ENCODE results near the gene SUSD6. TPM values are rescaled to one million over a fixed set of nuclear protein-coding genes. Genes with fewer than 3 reads are reported as not detected.
A peak's percentile ranks its signal among the peaks of the same experiment; 100 is the strongest.

Gene SUSD6, protein sequence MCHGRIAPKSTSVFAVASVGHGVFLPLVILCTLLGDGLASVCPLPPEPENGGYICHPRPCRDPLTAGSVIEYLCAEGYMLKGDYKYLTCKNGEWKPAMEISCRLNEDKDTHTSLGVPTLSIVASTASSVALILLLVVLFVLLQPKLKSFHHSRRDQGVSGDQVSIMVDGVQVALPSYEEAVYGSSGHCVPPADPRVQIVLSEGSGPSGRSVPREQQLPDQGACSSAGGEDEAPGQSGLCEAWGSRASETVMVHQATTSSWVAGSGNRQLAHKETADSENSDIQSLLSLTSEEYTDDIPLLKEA
- 34.7 to 37.3 TPM (median 35.3 TPM) in 3 replicates for total RNA-seq

DNA sequence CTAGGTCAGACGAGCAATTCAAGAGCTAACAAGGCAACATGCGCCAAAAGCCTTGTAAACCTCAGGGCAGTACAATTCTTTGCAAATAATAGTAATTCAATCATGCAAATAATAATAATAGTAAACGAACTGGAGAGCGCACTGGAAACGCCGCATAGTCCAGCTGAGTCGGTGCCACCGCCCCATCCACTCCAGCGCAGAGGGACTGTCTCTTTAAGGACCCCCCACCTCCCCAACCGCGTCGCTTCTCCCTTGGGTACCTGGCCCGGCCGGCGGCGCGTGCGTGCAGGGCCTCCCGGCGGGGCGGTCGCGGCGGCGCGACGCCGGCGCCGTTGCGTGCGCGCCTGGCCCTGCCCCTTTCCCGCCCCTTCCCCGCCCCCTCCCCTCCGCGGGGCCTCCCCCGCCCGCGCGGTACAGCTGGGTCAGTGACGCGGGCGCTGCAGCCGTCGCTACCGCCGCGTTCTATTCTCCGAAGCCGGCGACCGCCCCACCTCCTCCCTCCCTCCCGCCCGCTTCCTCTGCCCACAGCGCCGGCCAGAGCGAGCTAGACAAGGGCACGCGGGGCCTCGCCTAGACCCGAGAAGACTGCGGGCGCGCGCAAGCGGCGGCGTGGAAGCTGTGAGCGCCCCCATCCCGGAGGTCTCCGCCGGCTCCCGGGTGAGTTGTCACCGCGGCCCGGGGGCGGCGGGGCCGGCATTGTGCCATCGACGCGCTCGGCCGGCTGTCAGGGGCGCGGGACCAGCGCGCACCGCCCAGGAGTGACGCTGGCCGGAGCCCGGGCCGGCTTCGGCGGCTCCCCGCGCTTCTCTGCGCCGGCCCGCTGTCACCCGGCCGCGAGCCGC, at the start of gene SUSD6:
TSS of gene SUSD6 (plus strand) at position 425 of the 842 bp plus-strand sequence. CDS start 46,997 bp downstream, outside the sequence.
- H3K27ac Mint-ChIP-seq = peak within 1 kb of the TSS; percentile 96
- peak; percentile 76 to 80 for DNase-seq (ENCODE audit: low spot score in 2 of 2, unreplicated experiment in 2 of 2)
- no peaks in the 10 kb centered on the region for H3K27me3 Mint-ChIP-seq (ENCODE audit: low read depth)
- H3K36me3 Mint-ChIP-seq = no peaks in the 10 kb centered on the region
- TF ChIP-seq, protein P1, sequence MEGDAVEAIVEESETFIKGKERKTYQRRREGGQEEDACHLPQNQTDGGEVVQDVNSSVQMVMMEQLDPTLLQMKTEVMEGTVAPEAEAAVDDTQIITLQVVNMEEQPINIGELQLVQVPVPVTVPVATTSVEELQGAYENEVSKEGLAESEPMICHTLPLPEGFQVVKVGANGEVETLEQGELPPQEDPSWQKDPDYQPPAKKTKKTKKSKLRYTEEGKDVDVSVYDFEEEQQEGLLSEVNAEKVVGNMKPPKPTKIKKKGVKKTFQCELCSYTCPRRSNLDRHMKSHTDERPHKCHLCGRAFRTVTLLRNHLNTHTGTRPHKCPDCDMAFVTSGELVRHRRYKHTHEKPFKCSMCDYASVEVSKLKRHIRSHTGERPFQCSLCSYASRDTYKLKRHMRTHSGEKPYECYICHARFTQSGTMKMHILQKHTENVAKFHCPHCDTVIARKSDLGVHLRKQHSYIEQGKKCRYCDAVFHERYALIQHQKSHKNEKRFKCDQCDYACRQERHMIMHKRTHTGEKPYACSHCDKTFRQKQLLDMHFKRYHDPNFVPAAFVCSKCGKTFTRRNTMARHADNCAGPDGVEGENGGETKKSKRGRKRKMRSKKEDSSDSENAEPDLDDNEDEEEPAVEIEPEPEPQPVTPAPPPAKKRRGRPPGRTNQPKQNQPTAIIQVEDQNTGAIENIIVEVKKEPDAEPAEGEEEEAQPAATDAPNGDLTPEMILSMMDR (IDR thresholded peaks at IDR 0.05; ENCODE audit: unreplicated experiment) = no peak
- H3K4me1 Mint-ChIP-seq = peaks cover 58% of the 10 kb centered on the region
- H3K9me3 Mint-ChIP-seq = no peaks in the 10 kb centered on the region
- H3K4me3 Mint-ChIP-seq = peak within 1 kb of the TSS; percentile 85

DNA sequence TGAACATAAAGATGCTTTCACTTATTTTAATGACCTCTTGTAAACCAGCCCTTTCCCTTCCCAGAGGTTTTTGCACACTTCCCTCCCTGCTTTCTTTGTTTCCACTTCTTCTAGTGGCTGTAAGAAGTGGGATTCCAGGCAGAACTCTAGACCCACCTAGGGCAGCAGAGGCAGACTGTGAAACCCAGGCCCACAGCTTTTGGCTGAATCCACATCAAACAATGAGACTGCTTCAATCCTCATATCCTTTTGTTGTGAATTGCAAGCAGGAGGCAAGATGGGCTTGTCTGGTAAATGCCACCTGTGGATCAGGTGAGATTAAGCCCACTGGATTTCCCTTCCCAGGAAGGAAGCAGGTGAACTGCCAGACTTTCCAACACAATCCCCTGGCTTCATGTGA, 49.5 kb upstream of the SUSD6 start:
- H3K27ac Mint-ChIP-seq = no peak overlapping the region
- H3K9me3 Mint-ChIP-seq = no peaks in the 10 kb centered on the region
- no peak for DNase-seq (ENCODE audit: low spot score in 2 of 2, unreplicated experiment in 2 of 2)
- TF ChIP-seq, protein P1 (IDR thresholded peaks at IDR 0.05; ENCODE audit: unreplicated experiment) = no peak
- H3K4me3 Mint-ChIP-seq = no peak overlapping the region
- no peaks in the 10 kb centered on the region for H3K36me3 Mint-ChIP-seq
- H3K4me1 Mint-ChIP-seq = peaks cover 4% of the 10 kb centered on the region
- H3K27me3 Mint-ChIP-seq (ENCODE audit: low read depth) = peaks cover 59% of the 10 kb centered on the region

DNA sequence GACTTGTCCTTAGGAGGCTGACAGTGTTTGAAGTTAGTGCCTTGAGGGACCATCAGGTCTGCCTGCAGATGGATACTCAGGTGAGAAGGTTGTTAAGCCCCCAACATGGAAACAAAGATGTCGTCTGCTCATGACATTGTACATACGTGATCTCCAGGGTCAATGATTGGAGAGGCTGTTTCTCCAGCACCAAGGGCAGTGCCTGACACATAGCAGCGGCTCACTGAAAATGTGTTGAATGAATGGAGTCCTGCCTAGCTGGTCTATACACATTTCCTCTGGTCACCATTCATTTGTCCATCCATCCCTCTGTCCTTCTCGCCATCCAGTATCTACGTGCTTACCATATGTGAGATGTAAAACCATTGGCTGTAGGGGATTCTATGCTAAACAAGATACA, 43.8 kb upstream of the SUSD6 start:
- no peak overlapping the region for H3K27ac Mint-ChIP-seq

DNA sequence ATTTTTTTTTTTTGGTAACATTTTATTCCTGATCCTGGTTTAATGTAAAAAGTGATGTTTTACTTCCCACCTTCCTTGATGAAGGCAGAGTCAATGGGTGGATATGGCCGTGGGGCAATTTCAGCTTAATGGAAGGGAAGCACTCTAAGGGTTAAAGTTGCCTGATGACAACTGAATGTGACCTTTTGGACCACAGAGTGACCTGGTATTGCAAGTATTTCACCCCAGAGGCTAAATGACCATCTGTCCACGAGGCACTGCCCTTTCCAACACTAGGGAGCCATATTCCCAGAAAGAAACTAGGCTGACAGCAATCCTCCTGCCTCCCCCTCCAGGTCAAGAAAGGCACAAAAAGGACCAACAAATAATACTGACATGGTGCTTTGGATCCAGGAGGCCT, 41.5 kb upstream of the SUSD6 start:
- TF ChIP-seq, protein P1 (IDR thresholded peaks at IDR 0.05; ENCODE audit: unreplicated experiment) = no peak
- Mint-ChIP-seq H3K27ac (no peak overlapping the region), H3K27me3 (ENCODE audit: low read depth) (peaks cover 55% of the 10 kb centered on the region), H3K36me3 (no peaks in the 10 kb centered on the region), H3K9me3 (no peaks in the 10 kb centered on the region), H3K4me3 (no peak overlapping the region), H3K4me1 (peaks cover 9% of the 10 kb centered on the region)
- no peak for DNase-seq (ENCODE audit: low spot score in 2 of 2, unreplicated experiment in 2 of 2)

More for the DNA sequence above, 43.8 kb upstream of the SUSD6 start:
- Mint-ChIP-seq H3K4me1 (no peaks in the 10 kb centered on the region), H3K9me3 (no peaks in the 10 kb centered on the region), H3K36me3 (no peaks in the 10 kb centered on the region), H3K4me3 (no peak overlapping the region), H3K27me3 (ENCODE audit: low read depth) (peaks cover 64% of the 10 kb centered on the region)
- DNase-seq (ENCODE audit: low spot score in 2 of 2, unreplicated experiment in 2 of 2) = no peak
- TF ChIP-seq, protein P1 (IDR thresholded peaks at IDR 0.05; ENCODE audit: unreplicated experiment) = no peak

DNA sequence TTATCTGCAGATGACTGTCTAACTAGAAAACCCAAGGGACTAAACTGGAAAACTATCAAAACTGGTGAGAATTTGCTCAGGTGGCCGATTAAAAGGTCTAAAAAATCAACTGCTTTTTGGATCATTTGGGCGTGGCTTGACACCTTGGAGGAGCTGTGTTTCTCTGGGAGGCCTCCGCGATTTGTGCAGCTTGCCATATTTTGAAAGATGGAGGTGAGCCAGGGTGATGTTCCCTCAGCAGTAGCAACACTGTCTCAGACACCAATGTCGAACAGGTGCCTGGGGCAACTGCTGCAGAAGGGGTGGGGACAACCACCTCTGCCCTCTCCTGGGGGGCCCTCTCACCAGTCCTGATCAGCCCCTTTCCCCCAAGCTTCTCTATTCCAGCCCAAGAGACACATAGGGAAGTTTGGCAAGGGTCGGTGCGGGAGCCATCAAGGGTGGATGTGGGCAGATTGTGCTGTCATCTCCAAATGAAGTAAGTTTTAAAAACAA, 40.5 kb upstream of the SUSD6 start:
- Mint-ChIP-seq H3K36me3 (no peaks in the 10 kb centered on the region), H3K27ac (no peak overlapping the region), H3K27me3 (ENCODE audit: low read depth) (peaks cover 52% of the 10 kb centered on the region), H3K4me3 (no peak overlapping the region), H3K9me3 (no peaks in the 10 kb centered on the region), H3K4me1 (peaks cover 9% of the 10 kb centered on the region)
- DNase-seq (ENCODE audit: low spot score in 2 of 2, unreplicated experiment in 2 of 2) = no peak
- TF ChIP-seq, protein P1 (IDR thresholded peaks at IDR 0.05; ENCODE audit: unreplicated experiment) = no peak

Measured in mesothelial cell of epicardium (in vitro differentiated cells).